Right atrium auricular region (tissue), 2 donors: ENCODE results near the gene HS3ST5. TPM values are rescaled to one million over a fixed set of nuclear protein-coding genes. Genes with fewer than 3 reads are reported as not detected.

Experiments used
- DNase-seq: peaks from one replicate; pipeline ENCODE4 v3.0.0-alpha.2; 2019; ENCODE audit warnings: low spot score
- H3K27ac ChIP-seq, 2 donors: fragments of 200-600 bp; sonication (generic); 1 replicate in 1 of 2; 2 replicates in 1 of 2; pipeline ENCODE4 v1.5.1; 2016 to 2019
- H3K27me3 ChIP-seq, 2 donors: fragments of 200-600 bp; sonication (generic); one replicate each; pipeline versions ENCODE4 v1.5.1 to v1.6.0; 2017 to 2019
- H3K36me3 ChIP-seq: fragments of 200-600 bp; sonication (generic); one replicate; pipeline ENCODE4 v1.5.1; 2016
- H3K4me1 ChIP-seq, 2 donors: fragments of 200-600 bp; sonication (generic); one replicate each; pipeline versions ENCODE4 v1.5.1 to v1.6.0; 2017 to 2019
- H3K4me3 ChIP-seq, 2 donors: fragments of 200-600 bp; sonication (generic); 1 replicate in 1 of 2; 2 replicates in 1 of 2; pipeline ENCODE4 v1.5.1; 2017 to 2019; ENCODE audit warnings: mild to moderate bottlenecking in 1 of 2, moderate library complexity in 1 of 2
- H3K9me3 ChIP-seq, 2 donors: fragments of 200-600 bp; sonication (generic); one replicate each; pipeline ENCODE4 v1.5.1; 2019
- total RNA-seq, 2 donors: library from RNA; depleted of rRNA; stranded (reverse); fragments of >200 nt; gene quantifications; one replicate each; pipeline ENCODE4 v1.1.0, GENCODE V29; 2016
- TF ChIP-seq, protein P1 (sequence below), 2 donors: fragments of 200-600 bp; sonication (generic); IDR thresholded peaks; one replicate each; pipeline ENCODE4 v1.5.1; 2019; ENCODE audit warnings: antibody characterized with exemption in 2 of 2

The HS3ST5 gene
- total RNA-seq, 2 donors from 2014 or later = not detected

DNA sequence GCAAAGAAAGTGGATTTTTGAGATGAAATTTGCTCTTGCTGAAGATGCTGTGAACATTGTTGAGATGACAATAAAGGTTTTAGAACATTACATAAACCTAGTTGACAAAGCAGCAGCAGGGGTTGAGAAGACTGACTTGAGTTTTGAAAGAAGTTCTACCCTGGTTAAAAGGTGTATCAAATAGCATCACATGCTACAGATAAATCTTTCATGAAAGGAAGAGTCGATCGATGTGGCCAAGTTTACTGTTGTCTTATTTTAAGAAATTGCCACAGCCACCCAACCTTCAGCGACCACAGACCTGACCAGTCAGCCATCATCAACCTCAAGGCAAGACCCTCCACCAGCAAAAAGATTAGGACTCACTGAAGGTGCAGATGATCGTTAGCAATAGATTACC, 155.3 kb downstream of the HS3ST5 start:
- Histone ChIP-seq H3K4me3 (no peak overlapping the region), H3K27ac (no peak overlapping the region), H3K36me3 (no peaks in the 10 kb centered on the region), H3K9me3 (no peaks in the 10 kb centered on the region), H3K27me3 (no peaks in the 10 kb centered on the region), H3K4me1 (no peaks in the 10 kb centered on the region)
- TF ChIP-seq, protein P1, sequence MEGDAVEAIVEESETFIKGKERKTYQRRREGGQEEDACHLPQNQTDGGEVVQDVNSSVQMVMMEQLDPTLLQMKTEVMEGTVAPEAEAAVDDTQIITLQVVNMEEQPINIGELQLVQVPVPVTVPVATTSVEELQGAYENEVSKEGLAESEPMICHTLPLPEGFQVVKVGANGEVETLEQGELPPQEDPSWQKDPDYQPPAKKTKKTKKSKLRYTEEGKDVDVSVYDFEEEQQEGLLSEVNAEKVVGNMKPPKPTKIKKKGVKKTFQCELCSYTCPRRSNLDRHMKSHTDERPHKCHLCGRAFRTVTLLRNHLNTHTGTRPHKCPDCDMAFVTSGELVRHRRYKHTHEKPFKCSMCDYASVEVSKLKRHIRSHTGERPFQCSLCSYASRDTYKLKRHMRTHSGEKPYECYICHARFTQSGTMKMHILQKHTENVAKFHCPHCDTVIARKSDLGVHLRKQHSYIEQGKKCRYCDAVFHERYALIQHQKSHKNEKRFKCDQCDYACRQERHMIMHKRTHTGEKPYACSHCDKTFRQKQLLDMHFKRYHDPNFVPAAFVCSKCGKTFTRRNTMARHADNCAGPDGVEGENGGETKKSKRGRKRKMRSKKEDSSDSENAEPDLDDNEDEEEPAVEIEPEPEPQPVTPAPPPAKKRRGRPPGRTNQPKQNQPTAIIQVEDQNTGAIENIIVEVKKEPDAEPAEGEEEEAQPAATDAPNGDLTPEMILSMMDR (IDR thresholded peaks at IDR 0.05) = no peak
- DNase-seq = no peak

DNA sequence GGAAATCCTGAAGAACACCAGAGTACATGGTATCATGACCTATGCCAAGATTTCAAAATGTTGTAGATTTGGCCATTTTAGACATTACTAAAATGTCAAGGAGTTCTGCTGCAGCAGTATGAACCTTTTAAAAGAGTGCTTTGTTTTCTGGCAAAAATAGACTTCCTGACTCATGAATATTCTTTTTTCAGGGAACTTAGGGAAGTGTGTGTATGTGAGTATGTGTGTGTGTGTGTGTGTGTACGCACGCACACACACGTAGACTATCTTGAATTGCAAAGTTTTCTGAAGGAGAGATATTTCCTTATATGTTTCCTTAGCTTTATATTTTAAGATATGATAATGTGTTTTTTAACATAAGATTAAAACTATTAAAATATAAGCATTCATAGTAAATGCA, 161.2 kb downstream of the HS3ST5 start:
- Histone ChIP-seq H3K4me3 (no peak overlapping the region), H3K36me3 (no peaks in the 10 kb centered on the region), H3K27me3 (no peaks in the 10 kb centered on the region), H3K27ac (no peak overlapping the region), H3K9me3 (no peaks in the 10 kb centered on the region), H3K4me1 (no peaks in the 10 kb centered on the region)
- TF ChIP-seq, protein P1 (IDR thresholded peaks at IDR 0.05) = no peak
- DNase-seq = no peak

DNA sequence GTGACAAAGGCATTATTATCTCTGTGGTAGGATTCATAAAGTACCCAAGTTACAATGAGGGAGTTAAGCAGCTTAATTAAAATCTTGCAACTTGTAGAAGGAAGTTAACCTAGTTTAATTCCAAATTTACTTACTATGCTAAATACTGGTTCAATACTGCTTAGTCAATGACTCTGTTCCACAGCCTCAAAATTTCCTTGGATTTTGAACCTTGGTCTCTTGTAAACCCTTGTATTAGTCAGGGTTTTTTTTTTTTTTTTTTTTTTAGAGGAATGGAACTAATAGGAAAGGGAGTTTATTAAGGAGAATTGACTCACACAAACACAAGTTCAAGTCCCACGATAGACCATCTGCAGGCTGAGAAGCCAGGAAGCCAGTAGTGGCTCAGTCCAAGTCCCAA, 163.4 kb downstream of the HS3ST5 start:
- no peaks in the 10 kb centered on the region for H3K9me3 ChIP-seq
- TF ChIP-seq, protein P1 (IDR thresholded peaks at IDR 0.05) = no peak
- no peaks in the 10 kb centered on the region for H3K27me3 ChIP-seq
- H3K4me3 ChIP-seq = no peak overlapping the region
- H3K4me1 ChIP-seq = no peaks in the 10 kb centered on the region
- no peak for DNase-seq
- no peaks in the 10 kb centered on the region for H3K36me3 ChIP-seq
- H3K27ac ChIP-seq = no peak overlapping the region

DNA sequence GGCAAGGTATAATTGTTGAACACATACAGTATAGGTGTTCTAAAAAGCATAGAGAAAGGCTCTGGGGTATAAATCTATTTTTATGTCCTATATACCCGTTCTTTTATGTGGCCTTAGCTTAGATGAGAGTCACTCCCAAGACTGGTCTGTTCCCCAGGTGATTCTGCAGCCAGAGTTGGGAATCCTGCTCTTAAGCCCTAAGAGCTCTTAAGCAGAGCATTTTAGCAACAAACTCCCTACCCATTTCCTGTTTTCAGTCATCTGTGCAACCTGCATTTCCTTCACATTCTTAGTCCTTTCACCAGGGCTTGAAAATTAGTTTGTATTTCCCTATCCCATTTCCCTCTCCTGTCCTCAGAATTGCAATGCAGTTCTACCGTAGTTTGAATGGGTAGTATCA, 166.1 kb downstream of the HS3ST5 start:
- H3K27me3 ChIP-seq = no peaks in the 10 kb centered on the region
- no peak overlapping the region for H3K27ac ChIP-seq
- no peaks in the 10 kb centered on the region for H3K9me3 ChIP-seq
- no peak overlapping the region for H3K4me3 ChIP-seq
- H3K4me1 ChIP-seq = no peaks in the 10 kb centered on the region
- TF ChIP-seq, protein P1 (IDR thresholded peaks at IDR 0.05) = no peak
- no peaks in the 10 kb centered on the region for H3K36me3 ChIP-seq
- no peak for DNase-seq

DNA sequence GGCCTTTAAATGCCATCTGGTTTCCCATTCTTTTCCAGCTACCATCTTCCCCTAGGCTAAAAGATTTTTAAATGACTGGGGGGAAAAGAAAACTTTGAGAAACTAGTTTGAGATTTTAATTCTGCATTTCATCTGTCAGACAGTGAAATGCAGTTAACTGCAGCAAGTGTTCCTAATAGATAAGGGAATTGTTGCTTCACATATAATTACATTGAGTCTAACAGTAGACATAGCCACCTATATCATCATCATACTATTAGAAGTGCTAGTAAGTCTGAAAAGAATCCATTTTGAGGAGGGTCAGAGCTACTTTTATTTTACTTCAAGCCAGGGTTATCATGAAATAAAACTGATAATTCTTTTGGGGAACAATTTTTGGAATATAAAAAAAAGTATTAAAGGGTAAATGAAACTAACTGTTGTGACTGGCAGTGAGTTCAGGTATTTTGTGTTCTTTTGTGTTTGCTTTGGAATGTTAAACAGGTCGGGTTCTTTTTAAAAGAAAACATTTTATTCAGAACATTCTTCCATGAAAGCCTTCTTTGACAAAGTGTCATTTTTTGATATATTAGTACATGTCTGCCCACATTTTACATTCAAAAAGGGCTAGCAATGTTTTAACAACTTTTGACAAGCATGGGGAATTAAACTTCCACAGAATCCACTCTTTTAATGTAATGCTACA, 170.1 kb downstream of the HS3ST5 start:
- DNase-seq = no peak
- TF ChIP-seq, protein P1 (IDR thresholded peaks at IDR 0.05) = no peak
- H3K4me1 ChIP-seq = no peaks in the 10 kb centered on the region

DNA sequence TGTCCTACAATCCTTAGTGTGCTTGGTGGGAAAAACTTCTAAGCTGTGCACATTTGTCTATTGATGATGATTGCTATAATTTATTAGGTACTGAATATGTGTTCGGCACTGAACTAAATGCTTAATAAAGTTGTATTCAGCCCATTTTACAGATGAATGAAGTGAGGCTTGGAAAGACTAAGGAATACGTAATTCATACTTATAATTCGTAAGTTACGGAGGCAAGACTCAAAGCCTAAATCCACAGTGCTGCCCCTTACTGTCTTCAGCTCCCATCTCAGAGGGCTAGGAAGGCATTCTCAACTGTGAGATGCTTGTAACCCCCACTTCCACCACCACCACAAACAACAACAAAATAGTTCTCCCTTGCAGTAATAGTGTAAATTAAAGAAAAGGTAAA, 171.3 kb downstream of the HS3ST5 start:
- Histone ChIP-seq H3K36me3 (no peaks in the 10 kb centered on the region), H3K27me3 (no peaks in the 10 kb centered on the region), H3K9me3 (no peaks in the 10 kb centered on the region), H3K4me3 (no peak overlapping the region), H3K4me1 (no peaks in the 10 kb centered on the region), H3K27ac (no peak overlapping the region)
- DNase-seq = no peak
- TF ChIP-seq, protein P1 (IDR thresholded peaks at IDR 0.05) = no peak

More for the DNA sequence above, 170.1 kb downstream of the HS3ST5 start:
- H3K4me3 ChIP-seq = no peak overlapping the region
- H3K9me3 ChIP-seq = no peaks in the 10 kb centered on the region
- no peak overlapping the region for H3K27ac ChIP-seq
- no peaks in the 10 kb centered on the region for H3K36me3 ChIP-seq
- no peaks in the 10 kb centered on the region for H3K27me3 ChIP-seq
